ENCODE data around the gene RTEL1.

GRCh38 chr20:63625771-63626423 lies 32.2 kb upstream of the RTEL1 start:
- TF ChIP-seq CTCF (IDR thresholded peaks at IDR 0.05) (no peak), POLR2A (IDR thresholded peaks at IDR 0.05) (no peak)

Measured in body of pancreas (tissue), 4 donors.